H1 (cell line): ENCODE results near the gene NR2C2AP. TPM values are rescaled to one million over a fixed set of nuclear protein-coding genes. Genes with fewer than 3 reads are reported as not detected.

Source experiments
- CTCF ChIA-PET: fragments of 300-600 bp; sonication (Branson Sonifier 250); formaldehyde crosslinking; loops from one replicate; lab custom pipeline; 2021; ENCODE audit not compliant: partially characterized antibody; lab: Charles Lee
- POLR2A ChIA-PET: fragments of 300-600 bp; sonication (Branson Sonifier 250); formaldehyde crosslinking; loops from one replicate; lab custom pipeline; 2021; ENCODE audit warnings: inconsistent platforms; ENCODE audit not compliant: partially characterized antibody; lab: Charles Lee
- DNase-seq, 2 experiments: peaks; one replicate each; pipeline versions ENCODE4 v3.0.0 to v3.0.0-alpha.2; 2010 to 2022; ENCODE audit warnings: low spot score in 2 of 2, low read depth in 1 of 2, mixed read lengths in 1 of 2
- FAIRE-seq: peaks from 2 replicates; lab custom pipeline; 2011; peaks lifted over from hg19 to GRCh38; lab: Jason Lieb, UNC
- H2AFZ ChIP-seq: 2 replicates; pipeline ENCODE4 v1.8.1; 2012; ENCODE audit warnings: low read length, inconsistent platforms
- H2AK5ac ChIP-seq: 2 replicates; pipeline ENCODE4 v1.6.1; 2013; ENCODE audit warnings: low read depth, low read length
- H2BK120ac ChIP-seq: replicated peaks from 2 replicates; pipeline ENCODE3; 2013; ENCODE audit warnings: low read depth, low read length, inconsistent platforms
- H2BK12ac ChIP-seq: 2 replicates; pipeline ENCODE4 v1.6.1; 2013; ENCODE audit warnings: low read depth, low read length
- H2BK15ac ChIP-seq: 2 replicates; pipeline ENCODE4 v1.6.1; 2013; ENCODE audit warnings: low read length
- H2BK20ac ChIP-seq: 2 replicates; pipeline ENCODE4 v1.6.1; 2013; ENCODE audit warnings: low read length
- H2BK5ac ChIP-seq: 2 replicates; pipeline ENCODE4 v1.6.1; 2013; ENCODE audit warnings: low read depth, low read length
- H3K14ac ChIP-seq: 2 replicates; pipeline ENCODE4 v1.6.1; 2013; ENCODE audit warnings: inconsistent platforms; ENCODE audit not compliant: insufficient read length
- H3K18ac ChIP-seq: 2 replicates; pipeline ENCODE4 v1.6.1; 2013; ENCODE audit warnings: low read length; ENCODE audit errors: extremely low read depth
- H3K23ac ChIP-seq: 2 replicates; pipeline ENCODE4 v1.6.1; 2013; ENCODE audit warnings: inconsistent platforms; ENCODE audit not compliant: insufficient read length
- H3K23me2 ChIP-seq: 2 replicates; pipeline ENCODE4 v1.6.1; 2013; ENCODE audit warnings: low read depth, low read length
- H3K27ac ChIP-seq: 2 replicates; pipeline ENCODE4 v1.6.1; 2011; ENCODE audit warnings: low read depth, low read length, inconsistent platforms
- H3K27me3 ChIP-seq, 4 experiments: replicated peaks in 1 of 4; 1 replicate in 1 of 4; 2 replicates in 3 of 4; pipeline versions ENCODE4 v1.6.1 to v1.8.1; 2011 to 2013; ENCODE audit warnings: low read length in 3 of 4, mild to moderate bottlenecking in 3 of 4, inconsistent platforms in 2 of 4, mixed read lengths in 2 of 4, moderate library complexity in 1 of 4; ENCODE audit not compliant: control insufficient read depth in 3 of 4, insufficient read depth in 3 of 4; ENCODE audit errors: extremely low read depth in 1 of 4
- H3K36me3 ChIP-seq, 4 experiments: 2 replicates each; pipeline versions ENCODE4 v1.6.1 to v1.8.1; 2011 to 2013; ENCODE audit warnings: mild to moderate bottlenecking in 4 of 4, low read length in 3 of 4, moderate library complexity in 2 of 4, control low read depth in 1 of 4, inconsistent platforms in 1 of 4; ENCODE audit not compliant: insufficient read depth in 4 of 4, control insufficient read depth in 2 of 4
- H3K4ac ChIP-seq: replicated peaks from 2 replicates; pipeline ENCODE3; 2013; ENCODE audit warnings: low read length, low read depth, mixed read lengths, inconsistent platforms; ENCODE audit not compliant: insufficient read length
- H3K4me1 ChIP-seq, 4 experiments: replicated peaks in 1 of 4; 1 replicate in 1 of 4; 2 replicates in 3 of 4; pipeline versions ENCODE4 v1.6.1 to v1.8.1; 2011 to 2013; ENCODE audit warnings: low read length in 3 of 4, inconsistent platforms in 2 of 4, mixed read lengths in 1 of 4; ENCODE audit not compliant: insufficient read depth in 4 of 4, control insufficient read depth in 3 of 4
- H3K4me2 ChIP-seq, 2 experiments: 2 replicates each; pipeline versions ENCODE4 v1.6.1 to v1.8.1; 2011 to 2013; ENCODE audit warnings: low read depth in 2 of 2, low read length in 2 of 2, control low read depth in 1 of 2, inconsistent platforms in 1 of 2, mild to moderate bottlenecking in 1 of 2; ENCODE audit not compliant: insufficient read depth in 1 of 2
- H3K4me3 ChIP-seq, 4 experiments: fragments of 200-600, 300-600 bp in 1 of 4; sonication (generic), shearing (Covaris generic), sonication (Bioruptor Twin) in 1 of 4; 2 replicates each; pipeline versions ENCODE4 v1.5.1 to v1.8.1; 2011 to 2016; ENCODE audit warnings: low read length in 4 of 4, low read depth in 3 of 4, control low read depth in 2 of 4, inconsistent platforms in 2 of 4, mild to moderate bottlenecking in 2 of 4, mixed read lengths in 1 of 4, moderate library complexity in 1 of 4; ENCODE audit not compliant: insufficient read depth in 2 of 4; ENCODE audit errors: extremely low read depth in 1 of 4
- H3K56ac ChIP-seq: replicated peaks from 2 replicates; pipeline ENCODE3; 2013; ENCODE audit warnings: low read depth, mild to moderate bottlenecking, mixed read lengths, low read length, inconsistent platforms; ENCODE audit not compliant: insufficient read length
- H3K79me1 ChIP-seq: 2 replicates; pipeline ENCODE4 v1.6.1; 2013; ENCODE audit warnings: low read depth, low read length, control low read depth
- H3K79me2 ChIP-seq, 2 experiments: 2 replicates each; pipeline versions ENCODE4 v1.6.1 to v1.8.1; 2012 to 2013; ENCODE audit warnings: low read length in 2 of 2, mild to moderate bottlenecking in 2 of 2, inconsistent platforms in 1 of 2; ENCODE audit not compliant: insufficient read depth in 2 of 2, control insufficient read depth in 1 of 2
- H3K9ac ChIP-seq, 4 experiments: replicated peaks in 1 of 4; 1 replicate in 1 of 4; 2 replicates in 3 of 4; pipeline versions ENCODE4 v1.6.1 to v1.8.1; 2011 to 2013; ENCODE audit warnings: low read depth in 3 of 4, low read length in 3 of 4, control low read depth in 2 of 4, mild to moderate bottlenecking in 2 of 4, moderate library complexity in 2 of 4, inconsistent platforms in 1 of 4; ENCODE audit errors: extremely low read depth in 1 of 4
- H3K9me3 ChIP-seq, 2 experiments: 2 replicates each; pipeline versions ENCODE4 v1.6.1 to v1.8.1; 2012 to 2013; ENCODE audit warnings: mild to moderate bottlenecking in 2 of 2, moderate library complexity in 2 of 2, control low read depth in 1 of 2, inconsistent platforms in 1 of 2, low read depth in 1 of 2, low read length in 1 of 2, mixed read lengths in 1 of 2; ENCODE audit not compliant: insufficient read depth in 2 of 2
- H4K20me1 ChIP-seq, 2 experiments: replicated peaks in 1 of 2; 2 replicates each; pipeline versions ENCODE3 to v1.8.1; 2011 to 2013; ENCODE audit warnings: inconsistent platforms in 2 of 2, low read length in 2 of 2, mild to moderate bottlenecking in 1 of 2; ENCODE audit not compliant: insufficient read depth in 2 of 2, control insufficient read depth in 1 of 2
- H4K5ac ChIP-seq: 2 replicates; pipeline ENCODE4 v1.6.1; 2013; ENCODE audit warnings: low read length, low read depth, mixed read lengths, inconsistent platforms; ENCODE audit not compliant: insufficient read length
- H4K8ac ChIP-seq: 2 replicates; pipeline ENCODE4 v1.8.0; 2013; ENCODE audit warnings: mild to moderate bottlenecking, moderate library complexity, low read length, inconsistent platforms; ENCODE audit not compliant: insufficient read depth; ENCODE audit errors: extremely low read depth
- H4K91ac ChIP-seq: replicated peaks from 2 replicates; pipeline ENCODE3; 2013; ENCODE audit warnings: low read length, mixed read lengths, inconsistent platforms; ENCODE audit not compliant: insufficient read length
- CBX8 ChIP-seq: fragments of 300-800, 300-1000 bp; sonication (generic); IDR thresholded peaks from 2 replicates; pipeline ENCODE4 v1.7.1; 2016; ENCODE audit warnings: low read depth, low read length, borderline replicate concordance
- CTCF ChIP-seq, 3 experiments: IDR thresholded peaks; 1 replicate in 2 of 3; 2 replicates in 1 of 3; pipeline versions ENCODE4 v1.5.1 to v1.6.1; 2011; ENCODE audit warnings: low read length in 3 of 3, mild to moderate bottlenecking in 3 of 3, inconsistent platforms in 2 of 3, low read depth in 1 of 3, moderate library complexity in 1 of 3; ENCODE audit not compliant: insufficient read depth in 1 of 3; ENCODE audit errors: control extremely low read depth in 1 of 3
- EP300 ChIP-seq, 2 experiments: IDR thresholded peaks; 1 replicate in 1 of 2; 2 replicates in 1 of 2; pipeline ENCODE4 v1.6.1; 2011 to 2012; ENCODE audit warnings: low read depth in 2 of 2, low read length in 2 of 2, mild to moderate bottlenecking in 2 of 2, borderline replicate concordance in 1 of 2, inconsistent platforms in 1 of 2, moderate library complexity in 1 of 2
- EZH2 ChIP-seq: fragments of 200-600 bp; sonication (generic); IDR thresholded peaks from 2 replicates; pipeline ENCODE4 v1.7.1; 2012; ENCODE audit warnings: low read depth, mild to moderate bottlenecking, moderate library complexity, low read length, inconsistent platforms; ENCODE audit not compliant: severe bottlenecking
- HDAC6 ChIP-seq: IDR thresholded peaks from one replicate; pipeline ENCODE4 v1.7.1; 2012; ENCODE audit warnings: low read depth, mild to moderate bottlenecking, inconsistent platforms, low read length, moderate library complexity
- JUN ChIP-seq: IDR thresholded peaks from 2 replicates; pipeline ENCODE4 v1.6.1; 2011; ENCODE audit warnings: low read depth, mild to moderate bottlenecking, improper control_type of control experiment, low read length
- MAX ChIP-seq: IDR thresholded peaks from 2 replicates; pipeline ENCODE4 v1.6.1; 2012; ENCODE audit warnings: inconsistent platforms
- POLR2A ChIP-seq, 2 experiments: IDR thresholded peaks; 1 replicate in 1 of 2; 2 replicates in 1 of 2; pipeline ENCODE4 v1.6.1; 2011; ENCODE audit warnings: low read depth in 2 of 2, low read length in 2 of 2, mild to moderate bottlenecking in 2 of 2; ENCODE audit errors: control extremely low read depth in 1 of 2
- SP1 ChIP-seq: IDR thresholded peaks from 2 replicates; pipeline ENCODE4 v1.6.1; 2011; ENCODE audit warnings: low read depth, low read length
- USF2 ChIP-seq: IDR thresholded peaks from 2 replicates; pipeline ENCODE4 v1.6.1; 2011; ENCODE audit warnings: low read length, improper control_type of control experiment
- WGBS, 2 experiments: shearing (Covaris generic) in 1 of 2; methylation state at CpG; one replicate each; pipeline versions ENCODE4 v1.1.6 to v1.1.7; 2013 to 2015; ENCODE audit warnings: low lambda C conversion rate in 2 of 2, mixed read lengths in 2 of 2, inconsistent platforms in 1 of 2, low coverage in 1 of 2, missing lambda C conversion rate in 1 of 2; ENCODE audit not compliant: insufficient replicate concordance in 2 of 2, insufficient coverage in 1 of 2, insufficient read length in 1 of 2; ENCODE audit errors: extremely low coverage in 1 of 2, missing lambda C conversion rate in 1 of 2; 5-methylcytosine and 5-hydroxymethylcytosine counted together
- polyA plus RNA-seq, 7 experiments: library from polyadenylated mRNA; depleted of rRNA in 3 of 7; stranded (reverse) in 5 of 7; unstranded in 2 of 7; fragments of >200 nt in 5 of 7; fragments of 200-250 nt in 2 of 7; gene quantifications; 1 replicate in 5 of 7; 2 replicates in 1 of 7; 4 replicates in 1 of 7; pipeline versions ENCODE4 v1.2.1 to v1.2.3, GENCODE V29; 2011 to 2013; ENCODE audit warnings: missing spikeins in 2 of 7, mixed read lengths in 2 of 7
- total RNA-seq: library from RNA; stranded (reverse); fragmentation: NEBNext Ultra II Directional; extraction: Animal tissue kit (Norgen Biotek cat#: 25700); gene quantifications from 2 replicates; pipeline ENCODE4 v1.2.1, GENCODE V29; 2021

NR2C2AP gene
- total and polyA plus RNA-seq, 2 of the 8 experiments (the other 6 are each of a cell fraction or from before 2014, with no cell fraction given), result 16.4 to 20.5 TPM

- POLR2A ChIA-PET, result no interaction called here
- no peak for TF ChIP-seq CTCF (IDR thresholded peaks at IDR 0.05; ENCODE audit: control extremely low read depth in 1 of 3, insufficient read depth in 1 of 3, low read depth in 1 of 3, low read length in 3 of 3)
- TF ChIP-seq POLR2A (IDR thresholded peaks at IDR 0.05; ENCODE audit: control extremely low read depth in 1 of 2, low read depth in 2 of 2, low read length in 2 of 2), result no peak
- TF ChIP-seq SP1, result no peak
- no peak for TF ChIP-seq JUN
- no peak for TF ChIP-seq CBX8
- no peak for TF ChIP-seq MAX
- TF ChIP-seq HDAC6, result no peak
- TF ChIP-seq EZH2, result no peak
- TF ChIP-seq EP300 (IDR thresholded peaks at IDR 0.05; ENCODE audit: borderline replicate concordance in 1 of 2, low read depth in 2 of 2, low read length in 2 of 2), result no peak
- TF ChIP-seq USF2, result no peak
Observed at GRCh38 chr19:19223060-19223459, 19.8 kb upstream of the NR2C2AP start.

More at GRCh38 chr19:19223060-19223459, 19.8 kb upstream of the NR2C2AP start:
- no peak overlapping the region for H3K18ac ChIP-seq
- no peak overlapping the region for H3K14ac ChIP-seq
- no peak overlapping the region for H2BK5ac ChIP-seq
- no peak overlapping the region for H2BK20ac ChIP-seq
- 95% methylated on average over 5 of the region's 5 CpGs; no CpG with 5 or more reads in 1 of the 2 experiments for WGBS, 2 experiments
- no peak overlapping the region for H2AFZ ChIP-seq
- H3K23ac ChIP-seq, result no peak overlapping the region
- peaks cover 2 to 17% (median 11%) of the 10 kb centered on the region in 4 experiments for H3K27me3 ChIP-seq
- H4K91ac ChIP-seq, result no peak overlapping the region
- CTCF ChIA-PET, result no interaction called here
- H2AK5ac ChIP-seq, result no peak overlapping the region
- H3K4ac ChIP-seq, result no peak overlapping the region
- H2BK12ac ChIP-seq, result no peak overlapping the region
- no peaks in the 10 kb centered on the region for H3K36me3 ChIP-seq
- peaks cover 0 to 7% (median 3%) of the 10 kb centered on the region in 4 experiments; a peak in 4 of 7 replicates for H3K4me1 ChIP-seq
- H2BK120ac ChIP-seq, result no peak overlapping the region
- H3K9ac ChIP-seq, result no peak overlapping the region
- no peak overlapping the region for H3K27ac ChIP-seq
- FAIRE-seq (no peak), DNase-seq (no peak)
- no peak overlapping the region for H4K5ac ChIP-seq
- no peaks in the 10 kb centered on the region for H3K79me1 ChIP-seq
- no peak overlapping the region for H3K56ac ChIP-seq
- no peak overlapping the region for H3K4me3 ChIP-seq
- H3K79me2 ChIP-seq, result no peaks in the 10 kb centered on the region
- no peak overlapping the region for H3K4me2 ChIP-seq
- H3K23me2 ChIP-seq, result peaks cover 5% of the 10 kb centered on the region; the same call in 1 of the 2 replicates
- H3K9me3 ChIP-seq, result peaks cover 4 to 5% of the 10 kb centered on the region in 2 experiments; a peak in 2 of 4 replicates
- H4K8ac ChIP-seq, result no peak overlapping the region
- H2BK15ac ChIP-seq, result no peak overlapping the region
- no peaks in the 10 kb centered on the region for H4K20me1 ChIP-seq
